GM12875 (cell line): ENCODE results near the gene KRTAP16-1.

Experiments
- H3K4me3 ChIP-seq: one replicate; pipeline ENCODE4 v1.5.1; 2011; ENCODE audit warnings: low read depth, low read length, control low read depth
- TF ChIP-seq, protein P1 (sequence below): IDR thresholded peaks from 2 replicates; pipeline ENCODE4 v1.5.1; 2011; ENCODE audit warnings: low read depth, mild to moderate bottlenecking, control low read depth, inconsistent platforms, low read length, moderate library complexity, borderline replicate concordance; ENCODE audit not compliant: insufficient read depth

Gene KRTAP16-1

GRCh38 chr17:41335747-41336146, 26.6 kb upstream of the KRTAP16-1 start:
- TF ChIP-seq, protein P1, sequence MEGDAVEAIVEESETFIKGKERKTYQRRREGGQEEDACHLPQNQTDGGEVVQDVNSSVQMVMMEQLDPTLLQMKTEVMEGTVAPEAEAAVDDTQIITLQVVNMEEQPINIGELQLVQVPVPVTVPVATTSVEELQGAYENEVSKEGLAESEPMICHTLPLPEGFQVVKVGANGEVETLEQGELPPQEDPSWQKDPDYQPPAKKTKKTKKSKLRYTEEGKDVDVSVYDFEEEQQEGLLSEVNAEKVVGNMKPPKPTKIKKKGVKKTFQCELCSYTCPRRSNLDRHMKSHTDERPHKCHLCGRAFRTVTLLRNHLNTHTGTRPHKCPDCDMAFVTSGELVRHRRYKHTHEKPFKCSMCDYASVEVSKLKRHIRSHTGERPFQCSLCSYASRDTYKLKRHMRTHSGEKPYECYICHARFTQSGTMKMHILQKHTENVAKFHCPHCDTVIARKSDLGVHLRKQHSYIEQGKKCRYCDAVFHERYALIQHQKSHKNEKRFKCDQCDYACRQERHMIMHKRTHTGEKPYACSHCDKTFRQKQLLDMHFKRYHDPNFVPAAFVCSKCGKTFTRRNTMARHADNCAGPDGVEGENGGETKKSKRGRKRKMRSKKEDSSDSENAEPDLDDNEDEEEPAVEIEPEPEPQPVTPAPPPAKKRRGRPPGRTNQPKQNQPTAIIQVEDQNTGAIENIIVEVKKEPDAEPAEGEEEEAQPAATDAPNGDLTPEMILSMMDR = no peak
- H3K4me3 ChIP-seq = no peak overlapping the region

GRCh38 chr17:41334385-41335305, 25.5 kb upstream of the KRTAP16-1 start:
- H3K4me3 ChIP-seq = no peak overlapping the region
- TF ChIP-seq, protein P1 = no peak

- TF ChIP-seq, protein P1 = no peak
Observed at GRCh38 chr17:41333836-41334235, 24.7 kb upstream of the KRTAP16-1 start.

DNA sequence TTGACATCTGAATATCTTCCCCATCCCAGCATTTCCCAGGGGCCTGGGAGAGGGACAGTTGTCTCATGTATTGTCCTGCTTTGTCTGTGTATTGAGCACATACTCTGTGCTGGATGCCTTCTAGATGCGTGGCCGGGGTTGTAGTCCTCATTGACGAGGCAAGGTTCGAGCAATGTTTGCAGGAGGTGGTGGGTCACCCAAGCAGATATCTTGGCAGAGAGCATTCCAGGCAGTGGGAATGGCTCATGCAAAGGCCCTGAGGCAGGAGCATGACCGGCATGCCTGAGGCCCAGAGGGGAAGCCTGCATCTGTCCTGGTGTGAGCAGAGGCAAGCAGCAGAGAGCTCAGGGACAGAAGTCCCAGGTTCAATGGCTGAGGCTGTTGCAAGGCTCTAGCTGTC, 24.0 kb upstream of the KRTAP16-1 start:
- TF ChIP-seq, protein P1 = no peak
- H3K4me3 ChIP-seq = no peak overlapping the region

More at GRCh38 chr17:41333836-41334235, 24.7 kb upstream of the KRTAP16-1 start:
- H3K4me3 ChIP-seq = no peak overlapping the region

DNA sequence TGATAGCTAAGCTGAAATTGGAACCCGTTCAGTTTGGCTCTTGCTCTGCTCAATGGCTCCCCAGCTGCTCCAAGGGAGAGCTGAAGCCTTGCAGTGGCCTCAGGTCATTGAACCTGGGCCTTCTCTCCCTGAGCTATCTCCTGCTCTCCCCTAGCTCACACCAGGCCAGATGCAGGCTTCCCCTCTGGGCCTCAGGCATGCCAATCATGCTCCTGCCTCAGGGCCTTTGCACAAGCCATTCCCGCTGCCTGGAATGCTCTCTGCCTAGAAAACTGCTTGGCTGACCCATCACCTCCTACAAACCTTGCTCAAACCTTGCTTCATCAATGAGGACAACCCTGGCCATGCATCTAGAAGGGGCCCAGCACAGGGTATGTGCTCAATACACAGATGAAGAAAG, 23.1 kb upstream of the KRTAP16-1 start:
- H3K4me3 ChIP-seq = no peak overlapping the region
- TF ChIP-seq, protein P1 = no peak

- H3K4me3 ChIP-seq = no peak overlapping the region
- TF ChIP-seq, protein P1 = no peak
Observed at GRCh38 chr17:41331606-41332005, 22.5 kb upstream of the KRTAP16-1 start.
